AG04449 (cell line): Measurements from ENCODE around the gene RSBN1.

Experiments
- CTCF ChIA-PET: fragments of 350-600 bp; formaldehyde crosslinking; extraction: SDS; loops from one replicate; lab custom pipeline; 2021; ENCODE audit warnings: antibody characterized with exemption; lab: Yijun Ruan, JAX
- POLR2A ChIA-PET: fragments of 400-600, 350-600 bp; formaldehyde crosslinking; extraction: SDS; loops from one replicate; lab custom pipeline; 2020; ENCODE audit warnings: antibody characterized with exemption, inconsistent platforms; lab: Yijun Ruan, JAX
- DNase-seq: peaks from one replicate; pipeline ENCODE4 v3.0.0-alpha.2; 2010; ENCODE audit warnings: low read depth, low spot score
- H3K4me3 ChIP-seq: 2 replicates; pipeline ENCODE4 v1.5.1; 2011; ENCODE audit warnings: low read depth, mild to moderate bottlenecking, control low read depth, low read length
- TF ChIP-seq, protein P1 (sequence below): IDR thresholded peaks from one replicate; pipeline ENCODE4 v1.5.1; 2011; ENCODE audit warnings: mild to moderate bottlenecking, moderate library complexity, low read length, control low read depth, inconsistent platforms; ENCODE audit not compliant: insufficient read depth; ENCODE audit errors: missing control alignments

RSBN1 gene

DNA sequence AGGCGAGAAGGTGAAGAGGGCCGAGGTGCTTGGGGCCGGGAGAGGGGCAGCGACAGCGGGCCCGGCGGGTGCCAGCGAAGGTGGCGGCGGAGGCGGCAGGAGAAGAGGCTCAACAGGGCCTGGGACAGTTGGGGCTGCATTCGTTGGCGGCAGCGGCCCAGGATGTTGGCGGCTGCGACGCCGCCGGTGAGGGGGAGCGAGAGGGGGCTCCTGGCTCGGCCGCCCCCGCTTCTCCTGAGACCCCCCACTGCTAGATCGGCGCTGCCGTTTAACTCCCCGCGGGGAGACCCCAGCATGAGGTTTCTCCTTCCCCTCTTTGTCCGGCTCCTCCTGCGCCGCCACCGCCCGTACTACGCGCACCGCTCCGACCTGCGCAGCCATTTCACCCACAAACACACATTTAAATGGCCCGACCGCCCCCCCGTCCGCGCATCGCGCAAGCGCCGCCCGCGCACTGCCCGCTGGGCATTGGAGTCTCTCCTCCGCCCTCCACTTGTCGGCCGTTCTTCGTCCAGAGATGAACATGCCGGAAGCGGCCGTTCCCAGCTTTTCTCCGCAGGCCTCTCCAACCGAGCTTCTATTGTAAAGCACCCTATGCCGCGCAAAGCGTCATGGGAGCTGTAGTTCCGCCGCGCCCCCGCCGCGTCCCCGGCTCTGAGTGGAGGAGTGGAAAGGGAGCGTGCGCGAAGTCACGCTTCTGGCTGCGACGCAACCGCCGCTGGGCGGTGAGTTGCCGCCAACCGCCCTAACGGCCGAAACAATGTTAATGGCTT, at the start of gene RSBN1:
Gene RSBN1, minus strand, starts transcription at position 589 of the 773 bp plus-strand sequence. Its CDS starts 64 bp downstream, at position 525.
- peak within 1 kb of the TSS; percentile 89 for H3K4me3 ChIP-seq
- TF ChIP-seq, protein P1, sequence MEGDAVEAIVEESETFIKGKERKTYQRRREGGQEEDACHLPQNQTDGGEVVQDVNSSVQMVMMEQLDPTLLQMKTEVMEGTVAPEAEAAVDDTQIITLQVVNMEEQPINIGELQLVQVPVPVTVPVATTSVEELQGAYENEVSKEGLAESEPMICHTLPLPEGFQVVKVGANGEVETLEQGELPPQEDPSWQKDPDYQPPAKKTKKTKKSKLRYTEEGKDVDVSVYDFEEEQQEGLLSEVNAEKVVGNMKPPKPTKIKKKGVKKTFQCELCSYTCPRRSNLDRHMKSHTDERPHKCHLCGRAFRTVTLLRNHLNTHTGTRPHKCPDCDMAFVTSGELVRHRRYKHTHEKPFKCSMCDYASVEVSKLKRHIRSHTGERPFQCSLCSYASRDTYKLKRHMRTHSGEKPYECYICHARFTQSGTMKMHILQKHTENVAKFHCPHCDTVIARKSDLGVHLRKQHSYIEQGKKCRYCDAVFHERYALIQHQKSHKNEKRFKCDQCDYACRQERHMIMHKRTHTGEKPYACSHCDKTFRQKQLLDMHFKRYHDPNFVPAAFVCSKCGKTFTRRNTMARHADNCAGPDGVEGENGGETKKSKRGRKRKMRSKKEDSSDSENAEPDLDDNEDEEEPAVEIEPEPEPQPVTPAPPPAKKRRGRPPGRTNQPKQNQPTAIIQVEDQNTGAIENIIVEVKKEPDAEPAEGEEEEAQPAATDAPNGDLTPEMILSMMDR, result peak; percentile 17
- POLR2A ChIA-PET, result interaction anchor here (0.6 to 1.8 kb wide), 7 partner anchors 8 to 93 kb away, joined by 3 to 8 read pairs (median 4); partner anchors contain the start of genes AP4B1, DCLRE1B and PHTF1
- DNase-seq, result peak; percentile 96
- CTCF ChIA-PET, result interaction anchor here (1.0 to 3.3 kb wide), 3 partner anchors 23 to 152 kb away, joined by 3 to 11 read pairs (median 3); no protein-coding TSS in a partner anchor

DNA sequence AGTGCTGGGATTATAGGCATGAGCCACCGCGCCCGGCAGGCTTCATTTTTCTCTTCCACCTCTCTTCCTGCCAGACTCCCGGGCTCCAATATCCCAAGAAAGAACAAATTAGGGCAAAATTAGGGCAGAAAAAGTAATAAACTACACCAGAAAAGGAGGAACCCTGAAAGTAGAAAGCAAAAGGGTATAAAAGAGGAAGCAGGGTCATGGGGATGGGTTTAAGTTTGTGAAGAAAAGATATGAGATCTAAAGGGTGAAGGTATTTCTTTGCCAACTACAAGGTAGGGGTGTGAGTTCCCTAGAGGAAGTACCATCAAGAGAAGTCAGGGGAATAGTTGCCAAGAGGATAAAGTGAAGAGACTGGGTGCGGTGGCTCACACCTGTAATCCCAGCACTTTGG, 49.4 kb upstream of the RSBN1 start:
- ChIA-PET CTCF (interaction anchor here (1.5 kb wide), 1 partner anchor 69 kb away, joined by 6 read pairs; no protein-coding TSS in a partner anchor), POLR2A (no interaction called here)
- H3K4me3 ChIP-seq, result no peak overlapping the region
- DNase-seq, result no peak
- TF ChIP-seq, protein P1, result no peak

DNA sequence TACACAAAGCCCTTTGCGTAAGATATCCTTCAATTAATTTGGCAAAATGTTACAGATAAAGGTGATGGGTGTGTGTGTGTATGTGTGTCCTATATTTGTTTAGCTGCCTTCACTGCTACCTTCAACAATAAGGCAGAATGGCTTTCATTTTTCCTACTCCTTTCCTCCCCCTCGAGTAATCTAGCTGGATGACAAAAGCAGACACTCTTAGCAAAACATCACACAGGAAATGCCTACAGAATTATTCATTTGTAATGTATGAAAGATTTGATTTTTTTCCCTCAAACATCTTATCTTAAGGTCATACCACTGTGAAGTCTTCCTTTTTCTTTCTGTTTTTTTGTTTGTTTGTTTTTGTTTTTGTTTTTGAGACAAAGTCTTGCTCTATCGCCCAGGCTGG, 48.6 kb upstream of the RSBN1 start:
- no peak overlapping the region for H3K4me3 ChIP-seq
- DNase-seq, result peak; percentile 19
- TF ChIP-seq, protein P1, result no peak
- POLR2A ChIA-PET, result no interaction called here
- CTCF ChIA-PET, result interaction anchor here (0.6 to 2.3 kb wide), 4 partner anchors 8 to 86 kb away, joined by 3 to 24 read pairs (median 4); no protein-coding TSS in a partner anchor

DNA sequence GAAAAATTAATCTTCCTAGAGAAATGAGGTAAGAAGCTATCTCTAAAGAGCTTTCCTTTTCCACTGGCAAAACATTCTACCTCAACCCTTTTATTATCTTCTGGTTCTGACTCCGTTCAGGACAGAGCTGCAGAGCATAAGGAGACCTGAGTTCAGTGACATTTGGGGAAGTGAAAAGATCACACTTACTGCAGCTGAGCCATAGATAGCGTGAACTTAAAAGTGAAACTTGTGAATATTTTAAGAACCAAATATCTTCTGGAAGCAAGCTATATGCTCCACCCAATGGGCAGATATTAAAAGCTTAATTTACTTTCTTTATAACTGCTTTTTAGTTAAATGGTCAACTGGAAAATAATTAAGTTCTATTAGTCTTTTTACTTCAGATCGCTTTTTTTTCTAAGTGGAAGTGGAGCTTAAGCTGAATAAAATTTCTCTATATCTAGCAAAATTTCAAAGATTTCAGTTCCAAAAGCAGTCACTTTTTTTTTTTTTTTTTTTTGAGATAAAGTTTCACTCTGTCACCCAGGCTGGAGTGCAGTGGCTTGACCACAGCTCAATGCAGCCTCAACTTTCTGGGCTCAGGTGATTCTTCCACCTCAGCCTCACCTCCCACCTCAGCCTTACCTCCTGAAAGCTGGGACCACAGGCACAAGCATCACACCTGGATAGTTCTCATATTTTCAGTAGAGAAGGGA, 47.4 kb upstream of the RSBN1 start:
- H3K4me3 ChIP-seq, result no peak overlapping the region
- no peak for DNase-seq
- ChIA-PET CTCF (interaction anchor here (0.9 to 2.3 kb wide), 2 partner anchors 25 to 45 kb away, joined by 3 to 24 read pairs; partner anchors contain the start of gene AP4B1), POLR2A (interaction anchor here (0.5 kb wide), 1 partner anchor 100 kb away, joined by 3 read pairs; no protein-coding TSS in a partner anchor)
- TF ChIP-seq, protein P1, result no peak

DNA sequence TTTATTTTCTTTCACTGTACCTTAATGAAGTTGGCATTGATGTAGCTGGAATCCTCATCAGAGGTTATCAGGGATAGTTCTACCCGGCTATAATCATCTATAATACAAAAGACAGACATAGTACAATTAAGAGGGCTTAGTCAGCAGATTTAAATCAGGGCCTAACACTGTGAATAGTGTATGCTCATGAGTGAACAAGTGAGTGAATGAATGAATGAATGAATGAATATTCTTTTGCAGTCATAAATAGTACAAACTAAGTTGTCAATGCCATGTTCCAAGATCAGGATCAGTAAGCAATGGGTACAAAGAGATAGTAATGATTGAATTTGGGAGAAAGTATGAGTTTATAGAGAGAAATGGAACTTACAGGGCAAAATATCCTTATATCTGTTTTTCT, 46.7 kb upstream of the RSBN1 start:
- POLR2A ChIA-PET, result no interaction called here

More for the DNA sequence above, 46.7 kb upstream of the RSBN1 start:
- H3K4me3 ChIP-seq, result no peak overlapping the region
- DNase-seq, result no peak
- CTCF ChIA-PET, result interaction anchor here (2.3 kb wide), 1 partner anchor 24 kb away, joined by 24 read pairs; no protein-coding TSS in a partner anchor
- TF ChIP-seq, protein P1, result no peak
